GM18517 (cell line): ENCODE results near the gene TRIOBP.

Experiments used
- ATAC-seq: cut with Tn5 transposase; IDR thresholded peaks from one replicate; pipeline ENCODE4 v1.9.1; 2021; ENCODE audit warnings: mild to moderate bottlenecking, moderate library complexity; ENCODE audit not compliant: unreplicated experiment

TRIOBP gene

GRCh38 chr22:37802310-37803194, 105.7 kb downstream of the TRIOBP start:
- ATAC-seq = no peak

GRCh38 chr22:37803195-37803638, 106.4 kb downstream of the TRIOBP start:
- no peak for ATAC-seq

DNA sequence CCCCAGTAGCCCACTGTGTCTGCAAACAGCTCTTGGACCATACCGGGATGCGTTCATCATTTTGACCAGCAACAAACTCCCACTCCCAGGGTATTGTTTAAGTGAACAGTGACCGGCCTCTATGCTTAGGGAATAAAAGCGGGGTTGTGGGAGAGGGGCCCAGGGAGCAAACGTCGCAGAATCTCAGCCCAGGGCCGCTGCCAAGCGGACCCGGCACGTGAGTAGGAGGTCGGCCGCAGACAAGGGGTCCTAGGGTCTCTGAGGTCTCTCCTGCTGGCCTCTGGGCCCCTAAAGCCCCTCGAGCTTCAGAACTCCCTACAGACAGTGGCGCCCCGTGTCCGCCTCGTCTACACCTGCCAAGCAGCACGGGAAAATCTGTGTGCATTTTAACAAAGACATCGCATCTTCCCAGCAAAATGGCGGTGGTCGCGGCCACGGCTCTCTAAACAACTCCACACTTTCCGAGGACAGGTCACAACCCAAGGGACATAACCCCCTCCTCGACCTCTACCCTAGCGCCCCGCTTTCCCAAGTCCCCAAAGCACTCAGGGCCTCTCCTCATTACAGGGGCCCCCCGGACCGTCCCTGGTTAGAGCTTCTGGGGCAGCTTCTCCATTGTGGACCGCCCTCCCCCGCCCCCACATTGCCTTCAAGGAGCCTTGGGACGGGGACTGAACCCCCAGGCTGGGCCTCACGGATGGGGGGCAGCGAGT, 106.9 kb downstream of the TRIOBP start:
- no peak for ATAC-seq

DNA sequence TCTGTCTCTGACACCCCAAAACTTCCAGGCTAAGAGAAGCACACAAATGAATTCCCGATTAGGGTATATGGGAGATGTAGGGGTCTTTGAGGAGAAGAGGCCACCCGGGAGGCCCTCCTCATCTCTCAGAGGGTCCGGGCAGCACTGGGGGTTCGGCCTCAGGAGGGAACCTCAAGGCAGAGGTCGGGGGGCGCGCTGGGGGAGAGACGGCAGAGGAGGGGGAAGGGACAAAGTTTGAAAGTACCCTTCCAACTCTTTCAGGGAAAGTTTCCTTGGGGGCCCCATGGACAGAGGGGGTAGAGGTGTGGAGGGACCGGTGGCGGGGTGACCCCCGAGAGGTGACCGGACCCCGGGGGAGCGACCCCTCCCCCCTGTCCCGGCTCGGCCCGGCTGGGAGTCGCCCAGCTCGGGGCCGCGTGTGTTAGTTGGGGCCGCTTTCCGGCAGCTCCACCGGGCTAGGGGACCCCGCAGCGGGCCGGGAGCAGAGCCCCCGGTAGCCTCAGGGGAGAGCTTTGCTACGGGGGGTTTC, 107.6 kb downstream of the TRIOBP start:
- no peak for ATAC-seq

DNA sequence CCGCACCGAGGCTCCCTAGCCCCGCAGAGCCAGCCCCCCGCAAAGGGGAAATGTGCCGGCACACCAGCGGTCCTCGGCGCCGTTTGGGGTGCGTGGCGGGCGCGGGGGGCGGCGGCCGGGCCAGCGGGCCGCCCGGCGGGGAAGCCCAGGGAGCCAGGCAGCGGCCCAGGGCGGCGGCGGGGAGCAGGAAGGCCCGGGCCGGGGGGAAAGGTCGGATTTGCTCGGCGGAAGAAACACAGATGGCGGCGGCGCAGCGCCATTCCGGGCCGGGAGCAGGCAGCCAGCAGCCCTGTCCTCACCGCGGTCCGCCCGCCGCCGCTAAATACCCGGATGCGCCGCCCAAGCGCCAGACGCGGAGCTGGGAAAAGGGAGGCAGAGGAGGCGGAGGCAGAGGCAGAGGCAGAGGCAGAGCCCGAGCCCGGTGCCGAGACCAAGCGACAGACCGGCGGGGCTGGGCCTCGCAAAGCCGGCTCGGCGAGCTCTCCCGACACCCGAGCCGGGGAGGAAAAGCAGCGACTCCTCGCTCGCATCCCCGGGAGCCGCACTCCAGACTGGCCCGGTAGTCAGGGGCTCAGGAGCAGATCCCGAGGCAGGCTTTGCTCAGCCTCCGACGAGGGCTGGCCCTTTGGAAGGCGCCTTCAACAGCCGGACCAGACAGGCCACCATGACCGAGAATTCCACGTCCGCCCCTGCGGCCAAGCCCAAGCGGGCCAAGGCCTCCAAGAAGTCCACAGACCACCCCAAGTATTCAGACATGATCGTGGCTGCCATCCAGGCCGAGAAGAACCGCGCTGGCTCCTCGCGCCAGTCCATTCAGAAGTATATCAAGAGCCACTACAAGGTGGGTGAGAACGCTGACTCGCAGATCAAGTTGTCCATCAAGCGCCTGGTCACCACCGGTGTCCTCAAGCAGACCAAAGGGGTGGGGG, 108.3 kb downstream of the TRIOBP start:
- no peak for ATAC-seq

DNA sequence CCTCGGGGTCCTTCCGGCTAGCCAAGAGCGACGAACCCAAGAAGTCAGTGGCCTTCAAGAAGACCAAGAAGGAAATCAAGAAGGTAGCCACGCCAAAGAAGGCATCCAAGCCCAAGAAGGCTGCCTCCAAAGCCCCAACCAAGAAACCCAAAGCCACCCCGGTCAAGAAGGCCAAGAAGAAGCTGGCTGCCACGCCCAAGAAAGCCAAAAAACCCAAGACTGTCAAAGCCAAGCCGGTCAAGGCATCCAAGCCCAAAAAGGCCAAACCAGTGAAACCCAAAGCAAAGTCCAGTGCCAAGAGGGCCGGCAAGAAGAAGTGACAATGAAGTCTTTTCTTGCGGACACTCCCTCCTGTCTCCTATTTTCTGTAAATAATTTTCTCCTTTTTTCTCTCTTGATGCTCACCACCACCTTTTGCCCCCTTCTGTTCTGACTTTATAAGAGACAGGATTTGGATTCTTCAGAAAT, 109.0 kb downstream of the TRIOBP start:
- ATAC-seq = no peak

DNA sequence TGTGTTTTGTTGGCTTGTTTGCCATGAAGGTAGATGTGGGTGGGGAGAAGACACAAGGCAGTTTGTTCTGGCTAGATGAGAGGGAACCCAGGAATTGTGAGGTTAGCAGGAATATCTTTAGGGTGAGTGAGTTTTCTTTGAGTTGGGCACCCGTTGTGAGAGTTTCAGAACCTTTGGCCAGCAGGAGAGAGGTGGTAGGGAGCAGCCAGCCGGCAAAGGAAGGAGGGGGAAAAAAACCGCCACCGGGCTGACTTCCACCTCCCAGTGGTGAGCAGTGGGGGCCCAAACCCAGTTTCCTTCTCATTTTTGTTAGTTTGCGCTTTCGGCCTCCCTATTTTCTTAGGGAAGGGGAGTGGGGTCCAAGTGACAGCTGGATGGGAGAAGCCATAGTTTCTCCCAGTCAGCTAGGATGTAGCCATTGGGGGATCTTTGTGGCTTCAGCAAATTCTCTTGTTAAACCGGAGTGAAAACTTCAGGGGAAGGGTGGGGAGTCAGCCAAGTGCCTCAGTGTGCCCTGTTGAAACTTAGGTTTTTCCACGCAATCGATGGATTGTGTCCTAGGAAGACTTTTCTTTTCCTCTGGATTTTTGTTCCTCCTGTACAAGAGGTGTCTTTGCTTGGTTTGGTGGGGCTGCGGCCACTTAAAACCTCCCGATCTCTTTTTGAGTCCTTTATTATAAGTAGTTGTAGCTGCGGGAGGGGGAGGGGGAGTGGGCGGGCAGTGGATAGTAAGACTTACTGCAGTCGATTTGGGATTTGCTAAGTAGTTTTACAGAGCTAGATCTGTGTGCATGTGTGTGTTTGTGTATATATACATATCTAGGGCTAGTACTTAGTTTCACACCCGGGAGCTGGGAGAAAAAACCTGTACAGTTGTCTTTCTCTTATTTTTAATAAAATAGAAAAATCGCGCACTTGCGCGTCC, 109.8 kb downstream of the TRIOBP start:
- no peak for ATAC-seq

GRCh38 chr22:37807410-37808293, 110.8 kb downstream of the TRIOBP start, which contains the start of gene GCAT:
GCAT (plus strand) TSS chr22:37807934; CDS start chr22:37807968, 34 bp downstream.
- ATAC-seq = no peak

GRCh38 chr22:37808294-37808657, 111.4 kb downstream of the TRIOBP start:
- ATAC-seq = no peak

- no peak for ATAC-seq
These were observed 113.0 kb downstream of the TRIOBP start for GRCh38 chr22:37809672-37810333.

DNA sequence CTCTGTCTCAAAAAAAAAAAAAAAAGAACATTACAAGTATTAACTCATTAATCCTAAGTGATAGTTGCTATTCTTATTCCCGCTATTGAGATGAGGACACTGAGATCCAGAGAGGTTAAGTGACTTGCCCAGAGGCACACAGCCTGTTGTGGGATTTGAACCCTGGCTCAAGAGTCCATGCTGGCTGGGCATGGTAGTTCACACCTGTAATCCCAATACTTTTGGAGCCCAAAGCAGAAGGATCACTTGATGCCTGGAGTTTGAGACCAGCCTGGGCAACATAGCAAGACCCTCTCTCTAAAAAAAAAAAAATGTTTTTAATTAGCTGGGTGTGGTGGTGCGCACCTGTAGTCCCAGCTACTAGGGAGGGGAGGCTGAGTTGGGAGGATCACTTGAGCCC, 115.0 kb downstream of the TRIOBP start:
- ATAC-seq = no peak

DNA sequence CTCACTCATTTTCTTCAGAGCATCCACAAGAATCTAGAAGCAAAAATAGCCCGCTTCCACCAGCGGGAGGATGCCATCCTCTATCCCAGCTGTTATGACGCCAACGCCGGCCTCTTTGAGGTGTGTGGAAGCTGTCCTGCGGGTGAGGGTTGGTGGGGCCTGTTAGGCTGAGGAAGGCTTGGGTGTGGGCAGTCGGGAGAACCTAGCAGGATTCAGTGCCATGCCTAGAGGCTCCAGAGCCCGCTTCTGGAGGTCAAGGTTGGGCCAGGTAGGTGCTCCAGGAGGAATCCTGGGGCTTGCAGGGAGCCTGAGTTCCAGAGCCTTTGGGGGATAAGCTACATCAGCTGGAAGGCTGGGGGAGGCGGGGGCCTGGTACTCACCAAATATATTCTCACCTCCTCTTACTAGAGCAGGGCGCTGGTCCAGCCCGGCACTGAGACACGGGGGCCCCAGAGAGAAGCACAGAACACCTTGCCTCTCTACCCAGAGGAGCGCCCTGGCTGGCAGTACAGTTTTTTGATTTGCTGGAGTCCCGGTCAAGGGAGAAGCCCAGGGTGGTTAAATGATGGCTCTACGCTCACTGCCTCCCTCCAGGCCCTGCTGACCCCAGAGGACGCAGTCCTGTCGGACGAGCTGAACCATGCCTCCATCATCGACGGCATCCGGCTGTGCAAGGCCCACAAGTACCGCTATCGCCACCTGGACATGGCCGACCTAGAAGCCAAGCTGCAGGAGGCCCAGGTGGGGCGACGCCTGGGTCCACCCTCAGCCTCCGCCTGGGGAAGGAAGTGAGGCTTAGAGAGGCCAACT, 116.2 kb downstream of the TRIOBP start:
- no peak for ATAC-seq

- no peak for ATAC-seq
These were observed 118.7 kb downstream of the TRIOBP start for GRCh38 chr22:37815593-37815992.

DNA sequence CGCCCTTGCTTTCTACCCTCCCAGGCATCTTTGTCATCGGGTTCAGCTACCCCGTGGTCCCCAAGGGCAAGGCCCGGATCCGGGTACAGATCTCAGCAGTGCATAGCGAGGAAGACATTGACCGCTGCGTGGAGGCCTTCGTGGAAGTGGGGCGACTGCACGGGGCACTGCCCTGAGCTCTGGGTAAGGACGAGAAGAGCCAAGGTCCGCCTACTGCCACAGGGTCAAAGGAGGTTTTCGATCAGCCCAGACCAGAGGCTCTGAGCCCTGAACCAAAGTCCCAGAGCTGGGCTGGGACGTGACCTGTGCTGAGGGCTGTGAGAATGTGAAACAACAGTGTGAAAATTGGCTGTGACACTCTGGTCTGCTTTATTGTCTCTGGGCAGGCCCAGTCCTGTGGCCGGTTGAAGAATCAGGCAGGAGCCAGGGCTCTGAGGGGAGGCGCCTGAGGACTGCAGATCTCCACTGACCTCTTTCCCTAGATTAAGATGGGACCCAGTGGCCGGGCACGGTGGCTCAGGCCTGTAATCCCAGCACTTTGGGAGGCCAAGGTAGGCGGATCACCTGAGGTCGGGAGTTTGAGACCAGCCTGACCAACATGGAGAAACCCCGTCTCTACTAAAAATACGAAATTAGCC, 119.8 kb downstream of the TRIOBP start:
- no peak for ATAC-seq

DNA sequence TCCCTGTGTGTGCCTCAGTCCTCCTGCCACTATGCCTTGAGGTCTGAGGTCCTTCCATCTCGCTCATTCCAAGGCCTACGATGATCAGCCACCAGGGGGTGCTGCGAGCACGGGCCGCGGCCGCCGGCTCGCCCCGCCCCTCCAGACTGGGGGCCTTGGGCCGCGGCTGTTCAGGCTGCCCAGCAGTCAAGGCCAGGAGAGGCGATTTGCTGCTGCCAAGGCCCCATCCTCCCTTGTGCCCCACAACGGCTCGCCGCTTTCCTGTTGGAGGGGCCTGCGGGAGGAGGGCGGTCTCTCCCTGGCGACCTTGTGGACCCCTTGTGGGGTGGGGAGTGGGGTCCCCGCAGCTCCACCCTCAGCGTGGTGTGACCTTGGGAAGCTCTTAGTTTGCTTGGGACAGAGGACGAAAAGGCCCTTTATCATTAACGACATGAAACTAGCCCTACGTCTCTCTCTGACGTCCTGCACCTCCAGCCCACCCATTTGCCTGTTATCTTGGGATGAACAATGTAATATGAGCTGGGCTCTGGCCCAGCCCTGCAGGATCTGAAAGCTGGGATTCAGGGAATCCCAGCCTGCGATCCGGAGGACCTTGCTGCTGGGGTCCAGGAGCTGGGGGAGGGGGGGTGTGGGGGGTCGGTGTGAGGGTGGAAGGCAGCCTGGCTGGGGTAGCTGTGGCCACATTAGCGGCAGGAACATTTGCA, 121.0 kb downstream of the TRIOBP start:
- no peak for ATAC-seq
